Measurements from ENCODE around the gene TLL2. TPM values are rescaled to one million over a fixed set of nuclear protein-coding genes. Genes with fewer than 3 reads are reported as not detected.

Gene TLL2
- total RNA-seq, 1 experiment from 2014 or later, result 0.11 TPM

- Histone ChIP-seq H3K9me3 (ENCODE audit: low read depth, low read length, poor library complexity, severe bottlenecking) (no peaks in the 10 kb centered on the region), H3K27me3 (replicated peaks; ENCODE audit: insufficient read depth, low read depth, low read length, poor library complexity) (peaks cover 23% of the 10 kb centered on the region), H3K36me3 (ENCODE audit: insufficient read depth, low read length, poor library complexity, severe bottlenecking) (no peaks in the 10 kb centered on the region), H3K4me3 (ENCODE audit: low read depth, low read length, poor library complexity, severe bottlenecking) (no peak within 1 kb of the TSS), H3K27ac (ENCODE audit: low read depth, low read length, poor library complexity, severe bottlenecking) (no peak within 1 kb of the TSS), H3K4me1 (ENCODE audit: insufficient read depth, low read length, poor library complexity, severe bottlenecking) (no peaks in the 10 kb centered on the region)
- ChIA-PET CTCF (no interaction called here), POLR2A (ENCODE audit: low non-redundant PET) (no interaction called here)
- intact Hi-C loops (cut with micrococcal nuclease; ENCODE audit: unreplicated experiment), result no loop called here
- no peak for DNase-seq (ENCODE audit: low spot score)
- no TSS peak for BruUV-seq (replicated peaks)
- no peak for TF ChIP-seq EZH2 (IDR thresholded peaks at IDR 0.05; ENCODE audit: borderline replicate concordance, low read depth, low read length, poor library complexity, severe bottlenecking)
- no peak for TF ChIP-seq CTCF (conservative IDR thresholded peaks at IDR 0.05; ENCODE audit: low read depth, low read length)
Observed at GRCh38 chr10:96358851-96359540, 154.7 kb downstream of the TLL2 start, which contains the start of gene OPALIN. TSS of gene OPALIN (minus strand) at chr10:96359002. CDS start at chr10:96358896, 106 bp downstream.

- TF ChIP-seq EZH2 (IDR thresholded peaks at IDR 0.05; ENCODE audit: borderline replicate concordance, low read depth, low read length, poor library complexity, severe bottlenecking) (no peak), CTCF (conservative IDR thresholded peaks at IDR 0.05; ENCODE audit: low read depth, low read length) (no peak)
- Histone ChIP-seq H3K27ac (ENCODE audit: low read depth, low read length, poor library complexity, severe bottlenecking) (no peak overlapping the region), H3K4me1 (ENCODE audit: insufficient read depth, low read length, poor library complexity, severe bottlenecking) (no peaks in the 10 kb centered on the region), H3K9me3 (ENCODE audit: low read depth, low read length, poor library complexity, severe bottlenecking) (no peaks in the 10 kb centered on the region), H3K4me3 (ENCODE audit: low read depth, low read length, poor library complexity, severe bottlenecking) (no peak overlapping the region), H3K36me3 (ENCODE audit: insufficient read depth, low read length, poor library complexity, severe bottlenecking) (no peaks in the 10 kb centered on the region), H3K27me3 (replicated peaks; ENCODE audit: insufficient read depth, low read depth, low read length, poor library complexity) (peaks cover 17% of the 10 kb centered on the region)
- BruUV-seq (replicated peaks), result no TSS peak
- DNase-seq (ENCODE audit: low spot score), result no peak
- ChIA-PET CTCF (interaction anchor here (0.5 kb wide), 1 partner anchor 127 kb away, joined by 3 read pairs; no protein-coding TSS in a partner anchor), POLR2A (ENCODE audit: low non-redundant PET) (no interaction called here)
- intact Hi-C loops (cut with micrococcal nuclease; ENCODE audit: unreplicated experiment), result no loop called here
Observed at GRCh38 chr10:96357038-96357620, 156.6 kb downstream of the TLL2 start.

- intact Hi-C loops (cut with micrococcal nuclease; ENCODE audit: unreplicated experiment), result no loop called here
- H3K9me3 ChIP-seq (ENCODE audit: low read depth, low read length, poor library complexity, severe bottlenecking), result no peaks in the 10 kb centered on the region
- no peak overlapping the region for H3K27ac ChIP-seq (ENCODE audit: low read depth, low read length, poor library complexity, severe bottlenecking)
- BruUV-seq (replicated peaks), result no TSS peak
- no peak for DNase-seq (ENCODE audit: low spot score)
- no peak overlapping the region for H3K4me3 ChIP-seq (ENCODE audit: low read depth, low read length, poor library complexity, severe bottlenecking)
- no peaks in the 10 kb centered on the region for H3K36me3 ChIP-seq (ENCODE audit: insufficient read depth, low read length, poor library complexity, severe bottlenecking)
- ChIA-PET POLR2A (ENCODE audit: low non-redundant PET) (no interaction called here), CTCF (no interaction called here)
- no peak for TF ChIP-seq EZH2 (IDR thresholded peaks at IDR 0.05; ENCODE audit: borderline replicate concordance, low read depth, low read length, poor library complexity, severe bottlenecking)
- TF ChIP-seq CTCF (conservative IDR thresholded peaks at IDR 0.05; ENCODE audit: low read depth, low read length), result no peak
- no peaks in the 10 kb centered on the region for H3K4me1 ChIP-seq (ENCODE audit: insufficient read depth, low read length, poor library complexity, severe bottlenecking)
- H3K27me3 ChIP-seq (replicated peaks; ENCODE audit: insufficient read depth, low read depth, low read length, poor library complexity), result peaks cover 19% of the 10 kb centered on the region
Observed at GRCh38 chr10:96352582-96352981, 161.1 kb downstream of the TLL2 start.
